HEK293T (cell line): ENCODE data around the gene PITPNC1.

Source experiments
- ARNT ChIP-seq: fragments of 450-650 bp; IDR thresholded peaks from 2 replicates; pipeline ENCODE4 v1.6.1; 2017; ENCODE audit warnings: mild to moderate bottlenecking
- ELF4 ChIP-seq: fragments of 450-650 bp; IDR thresholded peaks from 2 replicates; pipeline ENCODE4 v1.6.1; 2017; ENCODE audit warnings: antibody characterized with exemption
- HDGF ChIP-seq: fragments of 450-650 bp; IDR thresholded peaks from 2 replicates; pipeline ENCODE4 v1.6.1; 2017; ENCODE audit warnings: antibody characterized with exemption, borderline replicate concordance
- SP1 ChIP-seq: fragments of 450-650 bp; IDR thresholded peaks from 2 replicates; pipeline ENCODE4 v1.6.1; 2017

GRCh38 chr17:67523101-67523500, 146.0 kb downstream of the PITPNC1 start:
- no peak for TF ChIP-seq HDGF
- TF ChIP-seq ELF4: no peak
- no peak for TF ChIP-seq SP1
- no peak for TF ChIP-seq ARNT
